ENCODE data around the gene TNNI2.

- TF ChIP-seq CTCF (IDR thresholded peaks at IDR 0.05) (no peak), EZH2 (IDR thresholded peaks at IDR 0.05; ENCODE audit: borderline replicate concordance, insufficient read depth, low read depth, low read length, poor library complexity, severe bottlenecking) (no peak)
Observed at GRCh38 chr11:1868056-1868635, 29.4 kb downstream of the TNNI2 start.
